Trophoblast cell (in vitro differentiated cells and primary cell): Measurements from ENCODE around the gene TCP10L.
"Not testable (repeated sequence)": the region's sequence is repeated elsewhere in the genome, so short reads cannot be mapped to it uniquely, and the experiment has no call there.

Source experiments
- DNase-seq, 2 donors: peaks; one replicate each; pipeline ENCODE4 v3.0.0-alpha.2; 2016
- H2AFZ ChIP-seq: 2 replicates; pipeline ENCODE4 v1.6.1; 2013; ENCODE audit warnings: low read length, moderate library complexity, mild to moderate bottlenecking; ENCODE audit not compliant: insufficient read depth, poor library complexity
- H2AK5ac ChIP-seq: 2 replicates; pipeline ENCODE4 v1.6.1; 2013; ENCODE audit warnings: mild to moderate bottlenecking, low read length
- H2BK120ac ChIP-seq: 2 replicates; pipeline ENCODE4 v1.6.1; 2013; ENCODE audit warnings: low read length, mild to moderate bottlenecking, moderate library complexity; ENCODE audit not compliant: insufficient read depth, poor library complexity
- H2BK12ac ChIP-seq: 2 replicates; pipeline ENCODE4 v1.6.1; 2013; ENCODE audit warnings: mild to moderate bottlenecking, low read length, moderate library complexity
- H2BK5ac ChIP-seq: 2 replicates; pipeline ENCODE4 v1.6.1; 2013; ENCODE audit warnings: low read length, low read depth, moderate library complexity, mild to moderate bottlenecking; ENCODE audit not compliant: poor library complexity
- H3K14ac ChIP-seq: 2 replicates; pipeline ENCODE4 v1.6.1; 2013; ENCODE audit warnings: mild to moderate bottlenecking, low read length
- H3K18ac ChIP-seq: 2 replicates; pipeline ENCODE4 v1.6.1; 2013; ENCODE audit warnings: mild to moderate bottlenecking, low read length
- H3K23ac ChIP-seq: 2 replicates; pipeline ENCODE4 v1.6.1; 2013; ENCODE audit warnings: low read length
- H3K27ac ChIP-seq: 2 replicates; pipeline ENCODE4 v1.5.1; 2013; ENCODE audit warnings: low read depth, mild to moderate bottlenecking, inconsistent platforms, low read length, moderate library complexity
- H3K27me3 ChIP-seq: 2 replicates; pipeline ENCODE4 v1.6.1; 2013; ENCODE audit warnings: inconsistent platforms, mild to moderate bottlenecking, low read length, moderate library complexity; ENCODE audit not compliant: insufficient read depth
- H3K36me3 ChIP-seq, 2 experiments: 1 replicate in 1 of 2; 2 replicates in 1 of 2; pipeline ENCODE4 v1.6.1; 2013; ENCODE audit warnings: low read length in 2 of 2, mild to moderate bottlenecking in 2 of 2, moderate library complexity in 1 of 2; ENCODE audit not compliant: insufficient read depth in 2 of 2, control insufficient read depth in 1 of 2
- H3K4ac ChIP-seq: 2 replicates; pipeline ENCODE4 v1.6.1; 2013; ENCODE audit warnings: low read depth, mild to moderate bottlenecking, low read length, moderate library complexity
- H3K4me1 ChIP-seq, 2 experiments: 1 replicate in 1 of 2; 2 replicates in 1 of 2; pipeline ENCODE4 v1.6.1; 2013; ENCODE audit warnings: low read length in 2 of 2, mild to moderate bottlenecking in 2 of 2, moderate library complexity in 1 of 2; ENCODE audit not compliant: insufficient read depth in 2 of 2, control insufficient read depth in 1 of 2
- H3K4me2 ChIP-seq: 2 replicates; pipeline ENCODE4 v1.6.1; 2013; ENCODE audit warnings: inconsistent platforms, mild to moderate bottlenecking, low read length, moderate library complexity
- H3K4me3 ChIP-seq: 2 replicates; pipeline ENCODE4 v1.5.1; 2013; ENCODE audit warnings: mild to moderate bottlenecking, low read depth, low read length, inconsistent platforms
- H3K79me1 ChIP-seq: one replicate; pipeline ENCODE4 v1.6.1; 2013; ENCODE audit warnings: low read length
- H3K79me2 ChIP-seq: 2 replicates; pipeline ENCODE4 v1.6.1; 2013; ENCODE audit warnings: low read length, mild to moderate bottlenecking; ENCODE audit not compliant: control insufficient read depth, insufficient read depth, poor library complexity
- H3K9ac ChIP-seq: 2 replicates; pipeline ENCODE4 v1.6.1; 2013; ENCODE audit warnings: mild to moderate bottlenecking, low read length
- H3K9me3 ChIP-seq: 2 replicates; pipeline ENCODE4 v1.6.1; 2013; ENCODE audit warnings: low read depth, mild to moderate bottlenecking, control low read depth, inconsistent platforms, low read length; ENCODE audit not compliant: insufficient read depth
- H4K12ac ChIP-seq: 2 replicates; pipeline ENCODE4 v1.6.1; 2013; ENCODE audit warnings: low read depth, mild to moderate bottlenecking, low read length, moderate library complexity
- H4K8ac ChIP-seq: 2 replicates; pipeline ENCODE4 v1.6.1; 2013; ENCODE audit warnings: low read depth, mild to moderate bottlenecking, low read length, moderate library complexity
- H4K91ac ChIP-seq: one replicate; pipeline ENCODE4 v1.6.1; 2013; ENCODE audit warnings: low read depth, mild to moderate bottlenecking, low read length, moderate library complexity
- WGBS: extraction: QIAGEN DNeasy Blood & Tissue Kit; methylation state at CpG from one replicate; pipeline ENCODE4 v1.1.7; 2013; ENCODE audit warnings: missing lambda C conversion rate; ENCODE audit not compliant: insufficient read length, insufficient coverage; ENCODE audit errors: extremely low coverage; 5-methylcytosine and 5-hydroxymethylcytosine counted together

The TCP10L gene

DNA sequence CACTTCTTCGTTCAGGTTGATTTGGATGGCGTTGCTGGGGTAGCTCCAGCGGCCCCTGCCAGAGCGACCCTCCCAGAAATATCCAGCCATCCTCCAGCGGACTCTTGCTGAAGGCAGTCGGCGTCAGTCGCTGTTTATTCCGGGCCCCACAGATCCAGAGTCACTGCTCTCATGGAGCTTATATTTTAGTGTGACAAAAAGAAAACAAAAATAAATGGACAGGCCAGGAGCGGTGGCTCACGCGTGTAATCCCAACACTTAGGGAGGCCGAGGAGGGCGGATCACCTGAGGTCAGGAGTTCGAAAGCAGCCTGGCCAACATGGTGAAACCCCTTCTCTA, 27.6 kb upstream of the TCP10L start:
- peaks cover 0 to 9% of the 10 kb centered on the region in 2 experiments for H3K36me3 ChIP-seq
- no peak overlapping the region for H3K23ac ChIP-seq

GRCh38 chr21:32612075-32612998, 27.0 kb upstream of the TCP10L start, which contains the start of gene CFAP298:
Gene CFAP298, minus strand, starts transcription at chr21:32612377. Its CDS starts 134 bp downstream, at chr21:32612243.
- Histone ChIP-seq H3K36me3 (peaks cover 0 to 13% of the 10 kb centered on the region in 2 experiments), H3K9me3 (no peaks in the 10 kb centered on the region), H3K4me1 (peaks cover 3 to 4% of the 10 kb centered on the region in 2 experiments), H3K9ac (peak within 1 kb of the TSS; percentile 81), H3K23ac (no peak within 1 kb of the TSS), H4K8ac (peak within 1 kb of the TSS; percentile 90), H3K79me2 (peaks cover 4% of the 10 kb centered on the region), H3K4me3 (peak within 1 kb of the TSS; percentile 93), H3K27me3 (no peaks in the 10 kb centered on the region), H3K79me1 (peaks cover 15% of the 10 kb centered on the region), H3K4me2 (peak within 1 kb of the TSS; percentile 91), H3K4ac (peak within 1 kb of the TSS; percentile 60), H2BK120ac (peak within 1 kb of the TSS; percentile 88), H3K18ac (peak within 1 kb of the TSS; percentile 91), H3K27ac (peak within 1 kb of the TSS; percentile 79), H2BK12ac (no peak within 1 kb of the TSS), H2AFZ (peak within 1 kb of the TSS; percentile 85), H3K14ac (peak within 1 kb of the TSS; percentile 92), H2AK5ac (peak within 1 kb of the TSS; percentile 1), H4K91ac (peak within 1 kb of the TSS; percentile 80), H4K12ac (peak within 1 kb of the TSS; percentile 93), H2BK5ac (peak within 1 kb of the TSS; percentile 95)
- WGBS: no CpG with 5 or more reads among the region's 81 CpGs
- peak; percentile 90 for DNase-seq

More for the DNA sequence above, 27.6 kb upstream of the TCP10L start:
- WGBS: no CpG with 5 or more reads among the region's 15 CpGs
- Histone ChIP-seq H3K9ac (peak overlapping the region; percentile 81), H3K27ac (peak overlapping the region; percentile 79), H2AFZ (peak overlapping the region; percentile 85), H3K9me3 (no peaks in the 10 kb centered on the region), H3K4me1 (peaks cover 3 to 4% of the 10 kb centered on the region in 2 experiments), H3K79me2 (peaks cover 4% of the 10 kb centered on the region), H4K8ac (peak overlapping the region; percentile 90), H2AK5ac (no peak overlapping the region), H2BK120ac (no peak overlapping the region), H3K79me1 (peaks cover 15% of the 10 kb centered on the region), H4K91ac (peak overlapping the region; percentile 80), H3K4ac (peak overlapping the region; percentile 60), H4K12ac (peak overlapping the region; percentile 93), H3K4me2 (peak overlapping the region; percentile 91), H3K4me3 (peak overlapping the region; percentile 93), H2BK5ac (no peak overlapping the region), H3K14ac (peak overlapping the region; percentile 92), H3K27me3 (no peaks in the 10 kb centered on the region), H2BK12ac (no peak overlapping the region), H3K18ac (peak overlapping the region; percentile 76)
- peak in 1 of 2 donors; percentile 5 for DNase-seq

GRCh38 chr21:32611471-32611997, 26.2 kb upstream of the TCP10L start:
- no peak overlapping the region for H2BK120ac ChIP-seq

GRCh38 chr21:32610940-32611339, 25.6 kb upstream of the TCP10L start:
- not testable (repeated sequence) for H3K14ac ChIP-seq, H3K23ac ChIP-seq, H3K27me3 ChIP-seq, H4K8ac ChIP-seq, H4K91ac ChIP-seq, H3K4me1 ChIP-seq, H2AFZ ChIP-seq, H3K9ac ChIP-seq, H2BK120ac ChIP-seq, H3K4me3 ChIP-seq, H4K12ac ChIP-seq, H2BK12ac ChIP-seq, DNase-seq, H3K27ac ChIP-seq, H3K9me3 ChIP-seq, H2AK5ac ChIP-seq, H2BK5ac ChIP-seq, H3K79me2 ChIP-seq, H3K18ac ChIP-seq
- no CpG with 5 or more reads among the region's 17 CpGs for WGBS
- Histone ChIP-seq H3K4ac (peak overlapping the region; percentile 60), H3K79me1 (peaks cover 15% of the 10 kb centered on the region), H3K36me3 (peaks cover 2 to 19% of the 10 kb centered on the region in 2 experiments), H3K4me2 (peak overlapping the region; percentile 33)

More at GRCh38 chr21:32611471-32611997, 26.2 kb upstream of the TCP10L start:
- Histone ChIP-seq H2AK5ac (no peak overlapping the region), H4K91ac (peak overlapping the region; percentile 80), H3K79me1 (peaks cover 15% of the 10 kb centered on the region), H3K79me2 (peaks cover 4% of the 10 kb centered on the region), H3K9me3 (no peaks in the 10 kb centered on the region), H2BK5ac (peak overlapping the region; percentile 95), H3K36me3 (peaks cover 0 to 15% of the 10 kb centered on the region in 2 experiments), H3K27ac (no peak overlapping the region), H3K4me2 (peak overlapping the region; percentile 91), H3K9ac (peak overlapping the region; percentile 81), H4K12ac (peak overlapping the region; percentile 88), H3K23ac (no peak overlapping the region), H3K14ac (peak overlapping the region; percentile 92), H2BK12ac (no peak overlapping the region), H3K4ac (peak overlapping the region; percentile 58), H3K27me3 (no peaks in the 10 kb centered on the region), H4K8ac (peak overlapping the region; percentile 90), H3K18ac (peak overlapping the region; percentile 91), H2AFZ (peak overlapping the region; percentile 85), H3K4me1 (peaks cover 3 to 4% of the 10 kb centered on the region in 2 experiments), H3K4me3 (peak overlapping the region; percentile 93)
- no CpG with 5 or more reads among the region's 28 CpGs for WGBS
- peak; percentile 31 to 49 for DNase-seq
